ENCODE results near the gene SEMA3E.

The SEMA3E gene

GRCh38 chr7:83410989-83411591, 237.8 kb downstream of the SEMA3E start:
- no peak overlapping the region for H3K9ac ChIP-seq (ENCODE audit: low read length)
- no peaks in the 10 kb centered on the region for H3K27me3 ChIP-seq (ENCODE audit: insufficient read depth, low read length)
- H3K36me3 ChIP-seq (ENCODE audit: insufficient read depth, low read length): no peaks in the 10 kb centered on the region
- no peaks in the 10 kb centered on the region for H3F3A ChIP-seq (ENCODE audit: insufficient read depth, low read length)
- no peaks in the 10 kb centered on the region for H3K9me2 ChIP-seq (ENCODE audit: low read depth, low read length)
- H4K20me1 ChIP-seq (ENCODE audit: insufficient read depth, low read length): no peaks in the 10 kb centered on the region
- no peak overlapping the region for H2AFZ ChIP-seq (ENCODE audit: low read length)
- no peak overlapping the region for H3K27ac ChIP-seq (ENCODE audit: low read depth, low read length, poor library complexity, severe bottlenecking)
- H3K79me2 ChIP-seq (ENCODE audit: insufficient read depth, low read length): no peaks in the 10 kb centered on the region
- H3K9me3 ChIP-seq (ENCODE audit: low read length): no peaks in the 10 kb centered on the region
- H3K4me1 ChIP-seq (ENCODE audit: insufficient read depth, low read length, severe bottlenecking): no peaks in the 10 kb centered on the region
- no peak overlapping the region for H3K4me3 ChIP-seq (ENCODE audit: low read depth, low read length, poor library complexity, severe bottlenecking)
- TF ChIP-seq CTCF (IDR thresholded peaks at IDR 0.05; ENCODE audit: low read length) (peak; percentile 74), EZH2 (IDR thresholded peaks at IDR 0.05; ENCODE audit: borderline replicate concordance, low read length) (no peak)
- H3K4me2 ChIP-seq (ENCODE audit: low read length): no peak overlapping the region

GRCh38 chr7:83394776-83395175, 254.2 kb downstream of the SEMA3E start:
- Histone ChIP-seq H3K9me2 (ENCODE audit: low read depth, low read length) (no peaks in the 10 kb centered on the region), H3K9me3 (ENCODE audit: low read length) (no peaks in the 10 kb centered on the region), H3K36me3 (ENCODE audit: insufficient read depth, low read length) (no peaks in the 10 kb centered on the region), H3F3A (ENCODE audit: insufficient read depth, low read length) (no peaks in the 10 kb centered on the region), H2AFZ (ENCODE audit: low read length) (no peak overlapping the region), H3K27ac (ENCODE audit: low read depth, low read length, poor library complexity, severe bottlenecking) (no peak overlapping the region), H3K79me2 (ENCODE audit: insufficient read depth, low read length) (no peaks in the 10 kb centered on the region), H3K4me2 (ENCODE audit: low read length) (no peak overlapping the region), H3K4me3 (ENCODE audit: low read depth, low read length, poor library complexity, severe bottlenecking) (no peak overlapping the region), H3K9ac (ENCODE audit: low read length) (no peak overlapping the region), H3K27me3 (ENCODE audit: insufficient read depth, low read length) (no peaks in the 10 kb centered on the region), H4K20me1 (ENCODE audit: insufficient read depth, low read length) (0 out of 2 replicates have a peak, but pooled peaks cover 2% of the 10 kb centered on the region), H3K4me1 (ENCODE audit: insufficient read depth, low read length, severe bottlenecking) (no peaks in the 10 kb centered on the region)
- TF ChIP-seq EZH2 (IDR thresholded peaks at IDR 0.05; ENCODE audit: borderline replicate concordance, low read length): no peak
- no peak for TF ChIP-seq CTCF (IDR thresholded peaks at IDR 0.05; ENCODE audit: low read length)

- H3K27me3 ChIP-seq (ENCODE audit: insufficient read depth, low read length): no peaks in the 10 kb centered on the region
- H2AFZ ChIP-seq (ENCODE audit: low read length): no peak overlapping the region
- TF ChIP-seq EZH2 (IDR thresholded peaks at IDR 0.05; ENCODE audit: borderline replicate concordance, low read length): no peak
- no peak for TF ChIP-seq CTCF (IDR thresholded peaks at IDR 0.05; ENCODE audit: low read length)
- H3K4me1 ChIP-seq (ENCODE audit: insufficient read depth, low read length, severe bottlenecking): no peaks in the 10 kb centered on the region
- no peak overlapping the region for H3K9ac ChIP-seq (ENCODE audit: low read length)
- no peaks in the 10 kb centered on the region for H3F3A ChIP-seq (ENCODE audit: insufficient read depth, low read length)
- no peaks in the 10 kb centered on the region for H3K36me3 ChIP-seq (ENCODE audit: insufficient read depth, low read length)
- no peaks in the 10 kb centered on the region for H3K9me2 ChIP-seq (ENCODE audit: low read depth, low read length)
- no peaks in the 10 kb centered on the region for H4K20me1 ChIP-seq (ENCODE audit: insufficient read depth, low read length)
- H3K9me3 ChIP-seq (ENCODE audit: low read length): no peaks in the 10 kb centered on the region
- no peak overlapping the region for H3K4me3 ChIP-seq (ENCODE audit: low read depth, low read length, poor library complexity, severe bottlenecking)
- no peak overlapping the region for H3K4me2 ChIP-seq (ENCODE audit: low read length)
- H3K79me2 ChIP-seq (ENCODE audit: insufficient read depth, low read length): no peaks in the 10 kb centered on the region
- H3K27ac ChIP-seq (ENCODE audit: low read depth, low read length, poor library complexity, severe bottlenecking): no peak overlapping the region
Observed at GRCh38 chr7:83388436-83388835, 260.5 kb downstream of the SEMA3E start.

Measured in OCI-LY1 (cell line).